Stimulated activated CD4-positive, alpha-beta T cell treated with anti-CD3 and anti-CD28 coated beads, Interleukin-1b, Interleukin-23, amount 100 ng/mL, for 24 hours (primary cell): Measurements from ENCODE around the gene NT5DC4.
"Not testable (repeated sequence)": the region's sequence is repeated elsewhere in the genome, so short reads cannot be mapped to it uniquely, and the experiment has no call there.

ENCODE experiments used
- DNase-seq, 4 experiments: peaks; one replicate each; pipeline ENCODE4 v3.0.0-alpha.2; 2020; ENCODE audit warnings: low read depth in 4 of 4, low spot score in 1 of 4

NT5DC4 gene

GRCh38 chr2:112699984-112700667 is 20.7 kb upstream of the NT5DC4 start:
- no peak for DNase-seq

- DNase-seq, result no peak
These were observed 19.8 kb upstream of the NT5DC4 start for GRCh38 chr2:112701052-112701451.

- no peak for DNase-seq
These were observed 17.1 kb upstream of the NT5DC4 start for GRCh38 chr2:112703684-112704083.

- DNase-seq, result no peak
These were observed 15.2 kb upstream of the NT5DC4 start for GRCh38 chr2:112705575-112705974.

- peak in 1 of 4 experiments; percentile 43 for DNase-seq
These were observed 14.6 kb upstream of the NT5DC4 start for GRCh38 chr2:112706170-112706664.

- not testable (repeated sequence) for DNase-seq
These were observed 13.9 kb upstream of the NT5DC4 start for GRCh38 chr2:112706947-112707346.

GRCh38 chr2:112708968-112709367 is 11.9 kb upstream of the NT5DC4 start:
- DNase-seq, result no peak

GRCh38 chr2:112709703-112710102 is 11.1 kb upstream of the NT5DC4 start:
- no peak for DNase-seq

GRCh38 chr2:112710956-112711750 is 9.7 kb upstream of the NT5DC4 start:
- no peak for DNase-seq

GRCh38 chr2:112712465-112712864 is 8.4 kb upstream of the NT5DC4 start:
- no peak for DNase-seq

GRCh38 chr2:112712903-112713584 is 7.8 kb upstream of the NT5DC4 start:
- DNase-seq, result peak in 1 of 4 experiments; percentile 53

- no peak for DNase-seq
These were observed 7.3 kb upstream of the NT5DC4 start for GRCh38 chr2:112713585-112713925.

- no peak for DNase-seq
These were observed 6.9 kb upstream of the NT5DC4 start for GRCh38 chr2:112713926-112714325.

GRCh38 chr2:112714331-112714730 is 6.5 kb upstream of the NT5DC4 start:
- no peak for DNase-seq

- no peak for DNase-seq
These were observed 5.8 kb upstream of the NT5DC4 start for GRCh38 chr2:112714836-112715631.

- not testable (repeated sequence) for DNase-seq
These were observed 4.7 kb upstream of the NT5DC4 start for GRCh38 chr2:112716094-112716493.

- DNase-seq, result not testable (repeated sequence)
These were observed 3.9 kb upstream of the NT5DC4 start for GRCh38 chr2:112716826-112717352.

- no peak for DNase-seq
These were observed 1.9 kb upstream of the NT5DC4 start for GRCh38 chr2:112718863-112719370.

- no peak for DNase-seq
These were observed 1.2 kb downstream of the NT5DC4 start for GRCh38 chr2:112721819-112722522.
